ENCODE measurements around the gene TFPI2.

Gene TFPI2

DNA sequence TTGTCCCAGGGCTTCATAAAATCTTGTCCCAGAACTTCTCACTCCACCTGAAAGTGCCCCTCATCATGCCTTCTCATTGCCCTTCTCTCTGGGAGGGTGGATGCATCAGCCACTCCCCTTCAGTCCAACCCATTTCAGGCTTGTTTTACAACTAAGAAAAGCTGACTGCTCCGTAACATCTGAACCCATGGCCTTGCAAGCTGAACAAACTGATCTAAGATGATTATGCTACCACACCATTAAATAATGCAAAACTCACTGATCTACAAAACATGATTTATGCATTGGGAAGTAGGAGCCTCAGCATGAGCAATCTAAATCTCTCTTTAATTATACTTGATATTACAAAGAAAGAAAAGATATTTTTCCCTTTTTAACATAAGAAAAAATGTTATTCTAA is 34.8 kb downstream of the TFPI2 start:
- Histone ChIP-seq H3K4me1 (ENCODE audit: low read length) (peaks cover 16% of the 10 kb centered on the region), H3K27me3 (ENCODE audit: low read depth, low read length) (no peaks in the 10 kb centered on the region), H3K4me2 (ENCODE audit: low read length) (no peak overlapping the region), H3K4me3 (ENCODE audit: low read length) (no peak overlapping the region), H3K79me2 (ENCODE audit: low read length) (no peaks in the 10 kb centered on the region), H2AFZ (ENCODE audit: low read depth, low read length) (no peak overlapping the region), H3K36me3 (replicated peaks; ENCODE audit: low read depth, low read length) (no peaks in the 10 kb centered on the region), H4K20me1 (ENCODE audit: insufficient read depth, low read length) (no peaks in the 10 kb centered on the region), H3K9me3 (ENCODE audit: insufficient read depth, low read length) (no peaks in the 10 kb centered on the region), H3K27ac (ENCODE audit: low read length) (no peak overlapping the region), H3K9ac (ENCODE audit: low read length) (no peak overlapping the region)
- TF ChIP-seq EZH2phosphoT487 (IDR thresholded peaks at IDR 0.05; ENCODE audit: low read depth) (no peak), CTCF (IDR thresholded peaks at IDR 0.05; ENCODE audit: low read depth, low read length) (no peak)

- no peak overlapping the region for H3K4me2 ChIP-seq (ENCODE audit: low read length)
- peaks cover 16% of the 10 kb centered on the region for H3K4me1 ChIP-seq (ENCODE audit: low read length)
- no peaks in the 10 kb centered on the region for H3K36me3 ChIP-seq (replicated peaks; ENCODE audit: low read depth, low read length)
- no peak overlapping the region for H3K4me3 ChIP-seq (ENCODE audit: low read length)
- no peaks in the 10 kb centered on the region for H4K20me1 ChIP-seq (ENCODE audit: insufficient read depth, low read length)
- TF ChIP-seq CTCF (IDR thresholded peaks at IDR 0.05; ENCODE audit: low read depth, low read length) (no peak), EZH2phosphoT487 (IDR thresholded peaks at IDR 0.05; ENCODE audit: low read depth) (no peak)
- H3K27ac ChIP-seq (ENCODE audit: low read length) = no peak overlapping the region
- no peaks in the 10 kb centered on the region for H3K9me3 ChIP-seq (ENCODE audit: insufficient read depth, low read length)
- H2AFZ ChIP-seq (ENCODE audit: low read depth, low read length) = no peak overlapping the region
- H3K9ac ChIP-seq (ENCODE audit: low read length) = no peak overlapping the region
- no peaks in the 10 kb centered on the region for H3K27me3 ChIP-seq (ENCODE audit: low read depth, low read length)
- H3K79me2 ChIP-seq (ENCODE audit: low read length) = no peaks in the 10 kb centered on the region
Observed at GRCh38 chr7:93854480-93854879, 36.1 kb downstream of the TFPI2 start.

- Histone ChIP-seq H3K27me3 (ENCODE audit: low read depth, low read length) (no peaks in the 10 kb centered on the region), H3K9ac (ENCODE audit: low read length) (no peak overlapping the region), H3K79me2 (ENCODE audit: low read length) (no peaks in the 10 kb centered on the region), H2AFZ (ENCODE audit: low read depth, low read length) (no peak overlapping the region), H3K9me3 (ENCODE audit: insufficient read depth, low read length) (no peaks in the 10 kb centered on the region), H3K27ac (ENCODE audit: low read length) (no peak overlapping the region), H3K36me3 (replicated peaks; ENCODE audit: low read depth, low read length) (no peaks in the 10 kb centered on the region), H3K4me1 (ENCODE audit: low read length) (peaks cover 10% of the 10 kb centered on the region), H4K20me1 (ENCODE audit: insufficient read depth, low read length) (no peaks in the 10 kb centered on the region), H3K4me2 (ENCODE audit: low read length) (no peak overlapping the region), H3K4me3 (ENCODE audit: low read length) (no peak overlapping the region)
- TF ChIP-seq CTCF (IDR thresholded peaks at IDR 0.05; ENCODE audit: low read depth, low read length) (no peak), EZH2phosphoT487 (IDR thresholded peaks at IDR 0.05; ENCODE audit: low read depth) (no peak)
Observed at GRCh38 chr7:93851536-93851935, 39.0 kb downstream of the TFPI2 start.

DNA sequence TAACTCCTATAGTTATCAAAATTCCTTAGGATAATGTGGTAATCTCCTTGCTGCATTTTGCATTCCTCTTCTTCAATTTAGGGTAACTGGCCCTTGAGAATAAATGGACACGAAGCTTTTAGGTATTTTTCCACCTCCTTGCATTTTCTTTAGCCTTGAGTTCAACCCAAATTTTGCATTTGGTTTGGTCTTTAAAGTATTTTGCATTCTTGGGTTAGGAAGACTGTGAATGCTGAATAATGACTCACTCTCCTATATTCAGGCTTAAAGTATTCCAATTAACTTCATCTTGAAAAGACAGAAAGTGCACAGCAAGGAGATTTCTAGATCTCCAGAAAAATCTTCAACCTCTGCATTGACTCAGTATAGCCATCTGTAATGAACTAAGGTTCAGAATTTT is 47.3 kb downstream of the TFPI2 start:
- Histone ChIP-seq H2AFZ (ENCODE audit: low read depth, low read length) (no peak overlapping the region), H4K20me1 (ENCODE audit: insufficient read depth, low read length) (no peaks in the 10 kb centered on the region), H3K9ac (ENCODE audit: low read length) (no peak overlapping the region), H3K79me2 (ENCODE audit: low read length) (no peaks in the 10 kb centered on the region), H3K4me3 (ENCODE audit: low read length) (no peak overlapping the region), H3K27me3 (ENCODE audit: low read depth, low read length) (no peaks in the 10 kb centered on the region; the same call in 1 of the 2 replicates), H3K36me3 (replicated peaks; ENCODE audit: low read depth, low read length) (no peaks in the 10 kb centered on the region), H3K4me2 (ENCODE audit: low read length) (no peak overlapping the region), H3K9me3 (ENCODE audit: insufficient read depth, low read length) (no peaks in the 10 kb centered on the region), H3K27ac (ENCODE audit: low read length) (no peak overlapping the region), H3K4me1 (ENCODE audit: low read length) (peaks cover 7% of the 10 kb centered on the region)
- TF ChIP-seq CTCF (IDR thresholded peaks at IDR 0.05; ENCODE audit: low read depth, low read length) (no peak), EZH2phosphoT487 (IDR thresholded peaks at IDR 0.05; ENCODE audit: low read depth) (no peak)

All from OCI-LY3 (cell line).